GM18520 (cell line): Measurements from ENCODE around the gene CYBRD1.
A peak's percentile ranks its signal among the peaks of the same experiment; 100 is the strongest.
"Not testable (repeated sequence)": the region's sequence is repeated elsewhere in the genome, so short reads cannot be mapped to it uniquely, and the experiment has no call there.

ENCODE experiments used
- ATAC-seq: cut with Tn5 transposase; IDR thresholded peaks from one replicate; pipeline ENCODE4 v1.9.1; 2021; ENCODE audit not compliant: unreplicated experiment

CYBRD1 gene

GRCh38 chr2:171522052-171522787 is at the start of gene CYBRD1:
Gene CYBRD1, plus strand, starts transcription at chr2:171522474. Its CDS starts 72 bp downstream, at chr2:171522546.
- peak; percentile 37 for ATAC-seq

GRCh38 chr2:171475979-171476378 is 46.3 kb upstream of the CYBRD1 start:
- no peak for ATAC-seq

GRCh38 chr2:171478345-171478744 is 43.9 kb upstream of the CYBRD1 start:
- no peak for ATAC-seq

GRCh38 chr2:171479154-171479814 is 43.0 kb upstream of the CYBRD1 start:
- no peak for ATAC-seq

- ATAC-seq: no peak
Observed at GRCh38 chr2:171480908-171481307, 41.4 kb upstream of the CYBRD1 start.

- no peak for ATAC-seq
Observed at GRCh38 chr2:171482308-171482707, 40.0 kb upstream of the CYBRD1 start.

GRCh38 chr2:171482877-171483276 is 39.4 kb upstream of the CYBRD1 start:
- ATAC-seq: no peak

- no peak for ATAC-seq
Observed at GRCh38 chr2:171483793-171484192, 38.5 kb upstream of the CYBRD1 start.

- no peak for ATAC-seq
Observed at GRCh38 chr2:171485116-171485515, 37.2 kb upstream of the CYBRD1 start.

GRCh38 chr2:171487201-171487600 is 35.1 kb upstream of the CYBRD1 start:
- no peak for ATAC-seq

GRCh38 chr2:171487803-171488259 is 34.4 kb upstream of the CYBRD1 start:
- ATAC-seq: no peak

GRCh38 chr2:171490577-171490976 is 31.7 kb upstream of the CYBRD1 start:
- no peak for ATAC-seq

- no peak for ATAC-seq
Observed at GRCh38 chr2:171491292-171491691, 31.0 kb upstream of the CYBRD1 start.

GRCh38 chr2:171492664-171493063 is 29.6 kb upstream of the CYBRD1 start:
- ATAC-seq: no peak

GRCh38 chr2:171497664-171498063 is 24.6 kb upstream of the CYBRD1 start:
- not testable (repeated sequence) for ATAC-seq

GRCh38 chr2:171505374-171505773 is 16.9 kb upstream of the CYBRD1 start:
- ATAC-seq: no peak

GRCh38 chr2:171509945-171510731 is 12.1 kb upstream of the CYBRD1 start:
- ATAC-seq: peak; percentile 63

GRCh38 chr2:171512014-171512413 is 10.3 kb upstream of the CYBRD1 start:
- no peak for ATAC-seq

- ATAC-seq: no peak
Observed at GRCh38 chr2:171512683-171513195, 9.5 kb upstream of the CYBRD1 start.

GRCh38 chr2:171513719-171514160 is 8.5 kb upstream of the CYBRD1 start:
- no peak for ATAC-seq

GRCh38 chr2:171514908-171515582 is 7.2 kb upstream of the CYBRD1 start:
- no peak for ATAC-seq
